Naive B cell (primary cell): ENCODE measurements around the gene CLDN16. TPM values are rescaled to one million over a fixed set of nuclear protein-coding genes. Genes with fewer than 3 reads are reported as not detected.

Source experiments
- ATAC-seq, 2 donors: fragments of 150-1000 bp; cut with Tn5 transposase; 2 replicates each; pipeline ENCODE4 v1.10.0; 2021; ENCODE audit warnings: low read depth in 2 of 2, mild to moderate bottlenecking in 2 of 2, moderate library complexity in 2 of 2
- DNase-seq: peaks from one replicate; pipeline ENCODE4 v3.0.0; 2022
- H3K27ac Mint-ChIP-seq, 6 donors: one replicate each; pipeline ENCODE4 v1.8.0; 2020 to 2022; ENCODE audit warnings: mild to moderate bottlenecking in 6 of 6, mixed read lengths in 6 of 6, moderate library complexity in 5 of 6, inconsistent platforms in 2 of 6
- H3K27me3 Mint-ChIP-seq, 3 donors: one replicate each; pipeline ENCODE4 v1.8.0; 2021 to 2022; ENCODE audit warnings: mixed read lengths in 3 of 3, mild to moderate bottlenecking in 1 of 3
- H3K36me3 Mint-ChIP-seq, 2 donors: one replicate each; pipeline ENCODE4 v1.8.0; 2020 to 2022; ENCODE audit warnings: mixed read lengths in 2 of 2, inconsistent platforms in 1 of 2, mild to moderate bottlenecking in 1 of 2
- H3K4me1 Mint-ChIP-seq, 3 donors: one replicate each; pipeline ENCODE4 v1.8.0; 2020 to 2022; ENCODE audit warnings: mixed read lengths in 3 of 3, inconsistent platforms in 1 of 3, mild to moderate bottlenecking in 1 of 3, moderate library complexity in 1 of 3
- H3K4me3 Mint-ChIP-seq, 8 donors: one replicate each; pipeline ENCODE4 v1.8.0; 2020 to 2022; ENCODE audit warnings: mild to moderate bottlenecking in 8 of 8, mixed read lengths in 8 of 8, moderate library complexity in 8 of 8, inconsistent platforms in 2 of 8
- H3K9me3 Mint-ChIP-seq, 7 donors: one replicate each; pipeline ENCODE4 v1.8.0; 2020 to 2022; ENCODE audit warnings: mixed read lengths in 7 of 7, mild to moderate bottlenecking in 5 of 7, inconsistent platforms in 2 of 7, moderate library complexity in 1 of 7
- polyA plus RNA-seq, 6 donors: library from polyadenylated mRNA; unstranded; fragments of 300-500 nt; fragmentation: Illumina TruSeq; gene quantifications; one replicate each; pipeline ENCODE4 v1.2.3, GENCODE V29; 2021; ENCODE audit warnings: low read depth in 6 of 6

The CLDN16 gene
- polyA plus RNA-seq, 6 donors from 2014 or later, result not detected

- DNase-seq (no peak), ATAC-seq (no peak)
- Mint-ChIP-seq H3K27me3 (peaks cover 0 to 7% (median 0%) of the 10 kb centered on the region in 3 donors), H3K27ac (no peak overlapping the region), H3K4me3 (no peak overlapping the region), H3K9me3 (peaks cover 0 to 2% (median 0%) of the 10 kb centered on the region in 7 donors), H3K36me3 (no peaks in the 10 kb centered on the region), H3K4me1 (no peaks in the 10 kb centered on the region)
These were observed 25.7 kb upstream of the CLDN16 start for GRCh38 chr3:190362258-190362657.

GRCh38 chr3:190366133-190366532 lies 21.8 kb upstream of the CLDN16 start:
- peaks cover 0 to 7% (median 0%) of the 10 kb centered on the region in 3 donors for H3K27me3 Mint-ChIP-seq
- no peak overlapping the region for H3K27ac Mint-ChIP-seq
- no peaks in the 10 kb centered on the region for H3K4me1 Mint-ChIP-seq
- H3K9me3 Mint-ChIP-seq, result peaks cover 0 to 2% (median 0%) of the 10 kb centered on the region in 7 donors
- H3K36me3 Mint-ChIP-seq, result no peaks in the 10 kb centered on the region
- ATAC-seq, result no peak
- no peak overlapping the region for H3K4me3 Mint-ChIP-seq
- DNase-seq, result no peak

- H3K9me3 Mint-ChIP-seq, result no peaks in the 10 kb centered on the region
- H3K4me1 Mint-ChIP-seq, result no peaks in the 10 kb centered on the region
- no peaks in the 10 kb centered on the region for H3K36me3 Mint-ChIP-seq
These were observed 19.1 kb upstream of the CLDN16 start for GRCh38 chr3:190368881-190369280.

GRCh38 chr3:190369668-190370295 lies 18.2 kb upstream of the CLDN16 start:
- Mint-ChIP-seq H3K36me3 (no peaks in the 10 kb centered on the region), H3K9me3 (no peaks in the 10 kb centered on the region), H3K4me3 (no peak overlapping the region), H3K27ac (peak overlapping the region in 1 of 6 donors; percentile 21), H3K4me1 (no peaks in the 10 kb centered on the region), H3K27me3 (peaks cover 0 to 13% (median 4%) of the 10 kb centered on the region in 3 donors)
- no peak for DNase-seq
- no peak for ATAC-seq

More at GRCh38 chr3:190368881-190369280, 19.1 kb upstream of the CLDN16 start:
- Mint-ChIP-seq H3K4me3 (no peak overlapping the region), H3K27me3 (peaks cover 0 to 13% (median 4%) of the 10 kb centered on the region in 3 donors), H3K27ac (no peak overlapping the region)
- DNase-seq (no peak), ATAC-seq (no peak)

GRCh38 chr3:190370369-190370768 lies 17.6 kb upstream of the CLDN16 start:
- no peaks in the 10 kb centered on the region for H3K36me3 Mint-ChIP-seq
- H3K27ac Mint-ChIP-seq, result peak overlapping the region in 1 of 6 donors; percentile 63
- H3K9me3 Mint-ChIP-seq, result no peaks in the 10 kb centered on the region
- H3K27me3 Mint-ChIP-seq, result peaks cover 0 to 9% (median 4%) of the 10 kb centered on the region in 3 donors
- H3K4me3 Mint-ChIP-seq, result no peak overlapping the region
- DNase-seq (no peak), ATAC-seq (no peak)
- H3K4me1 Mint-ChIP-seq, result no peaks in the 10 kb centered on the region

- Mint-ChIP-seq H3K4me1 (peaks cover 0 to 2% (median 0%) of the 10 kb centered on the region in 3 donors), H3K9me3 (no peaks in the 10 kb centered on the region), H3K4me3 (no peak overlapping the region), H3K27ac (no peak overlapping the region), H3K27me3 (peaks cover 0 to 9% (median 4%) of the 10 kb centered on the region in 3 donors), H3K36me3 (no peaks in the 10 kb centered on the region)
- ATAC-seq (no peak), DNase-seq (no peak)
These were observed 16.8 kb upstream of the CLDN16 start for GRCh38 chr3:190371152-190371551.

- H3K36me3 Mint-ChIP-seq, result no peaks in the 10 kb centered on the region
- ATAC-seq, result no peak
- H3K9me3 Mint-ChIP-seq, result peaks cover 0 to 4% (median 0%) of the 10 kb centered on the region in 7 donors
These were observed 12.7 kb upstream of the CLDN16 start for GRCh38 chr3:190375246-190375645.

GRCh38 chr3:190375671-190376070 lies 12.3 kb upstream of the CLDN16 start:
- peaks cover 0 to 2% (median 0%) of the 10 kb centered on the region in 3 donors for H3K4me1 Mint-ChIP-seq
- H3K9me3 Mint-ChIP-seq, result peaks cover 0 to 4% (median 0%) of the 10 kb centered on the region in 7 donors
- no peak for DNase-seq
- no peak overlapping the region for H3K27ac Mint-ChIP-seq
- H3K4me3 Mint-ChIP-seq, result no peak overlapping the region
- H3K36me3 Mint-ChIP-seq, result no peaks in the 10 kb centered on the region
- H3K27me3 Mint-ChIP-seq, result peaks cover 0 to 18% (median 11%) of the 10 kb centered on the region in 3 donors
- no peak for ATAC-seq

More at GRCh38 chr3:190375246-190375645, 12.7 kb upstream of the CLDN16 start:
- no peak for DNase-seq
- H3K4me3 Mint-ChIP-seq, result no peak overlapping the region
- peaks cover 0 to 18% (median 11%) of the 10 kb centered on the region in 3 donors for H3K27me3 Mint-ChIP-seq
- H3K4me1 Mint-ChIP-seq, result peaks cover 0 to 2% (median 0%) of the 10 kb centered on the region in 3 donors
- H3K27ac Mint-ChIP-seq, result no peak overlapping the region

GRCh38 chr3:190378240-190378891 lies 9.6 kb upstream of the CLDN16 start:
- H3K9me3 Mint-ChIP-seq, result peaks cover 0 to 4% (median 0%) of the 10 kb centered on the region in 7 donors
- DNase-seq, result no peak
- H3K27ac Mint-ChIP-seq, result no peak overlapping the region
- ATAC-seq, result no peak
- H3K27me3 Mint-ChIP-seq, result peaks cover 0 to 13% (median 13%) of the 10 kb centered on the region in 3 donors
- H3K36me3 Mint-ChIP-seq, result no peaks in the 10 kb centered on the region
- H3K4me1 Mint-ChIP-seq, result peaks cover 0 to 2% (median 0%) of the 10 kb centered on the region in 3 donors
- no peak overlapping the region for H3K4me3 Mint-ChIP-seq

GRCh38 chr3:190380184-190380583 lies 7.8 kb upstream of the CLDN16 start:
- peaks cover 0 to 2% (median 0%) of the 10 kb centered on the region in 3 donors for H3K4me1 Mint-ChIP-seq
- peaks cover 0 to 13% (median 9%) of the 10 kb centered on the region in 3 donors for H3K27me3 Mint-ChIP-seq
- H3K27ac Mint-ChIP-seq, result no peak overlapping the region
- no peaks in the 10 kb centered on the region for H3K36me3 Mint-ChIP-seq
- no peak overlapping the region for H3K4me3 Mint-ChIP-seq
- ATAC-seq, result no peak
- DNase-seq, result no peak
- H3K9me3 Mint-ChIP-seq, result peaks cover 0 to 4% (median 0%) of the 10 kb centered on the region in 7 donors

- ATAC-seq (no peak), DNase-seq (no peak)
- Mint-ChIP-seq H3K27me3 (peaks cover 0 to 12% (median 9%) of the 10 kb centered on the region in 3 donors), H3K27ac (no peak overlapping the region), H3K4me3 (no peak overlapping the region), H3K4me1 (no peaks in the 10 kb centered on the region), H3K9me3 (peaks cover 0 to 4% (median 0%) of the 10 kb centered on the region in 7 donors), H3K36me3 (no peaks in the 10 kb centered on the region)
These were observed 6.5 kb upstream of the CLDN16 start for GRCh38 chr3:190381441-190381840.

GRCh38 chr3:190382082-190382481 lies 5.9 kb upstream of the CLDN16 start:
- Mint-ChIP-seq H3K27ac (no peak overlapping the region), H3K27me3 (peaks cover 0 to 6% (median 5%) of the 10 kb centered on the region in 3 donors), H3K4me3 (no peak overlapping the region), H3K9me3 (peaks cover 0 to 4% (median 0%) of the 10 kb centered on the region in 7 donors), H3K36me3 (no peaks in the 10 kb centered on the region), H3K4me1 (no peaks in the 10 kb centered on the region)
- no peak for DNase-seq
- no peak for ATAC-seq

GRCh38 chr3:190384309-190384756 lies 3.6 kb upstream of the CLDN16 start:
- DNase-seq, result no peak
- Mint-ChIP-seq H3K4me3 (no peak overlapping the region), H3K36me3 (no peaks in the 10 kb centered on the region), H3K27ac (no peak overlapping the region), H3K27me3 (peaks cover 0 to 14% (median 0%) of the 10 kb centered on the region in 3 donors), H3K4me1 (no peaks in the 10 kb centered on the region), H3K9me3 (peaks cover 0 to 4% (median 0%) of the 10 kb centered on the region in 7 donors)
- peak; percentile 28 to 39 for ATAC-seq
